SH-SY5Y (cell line): ENCODE results near the gene PLEKHA5.

Experiments used
- GATA2 ChIP-seq: IDR thresholded peaks from 2 replicates; pipeline ENCODE4 v1.6.1; 2011; ENCODE audit warnings: mild to moderate bottlenecking, low read depth, low read length
- GATA3 ChIP-seq: IDR thresholded peaks from 2 replicates; pipeline ENCODE4 v1.6.1; 2011; ENCODE audit warnings: low read depth, mild to moderate bottlenecking, low read length, moderate library complexity

DNA sequence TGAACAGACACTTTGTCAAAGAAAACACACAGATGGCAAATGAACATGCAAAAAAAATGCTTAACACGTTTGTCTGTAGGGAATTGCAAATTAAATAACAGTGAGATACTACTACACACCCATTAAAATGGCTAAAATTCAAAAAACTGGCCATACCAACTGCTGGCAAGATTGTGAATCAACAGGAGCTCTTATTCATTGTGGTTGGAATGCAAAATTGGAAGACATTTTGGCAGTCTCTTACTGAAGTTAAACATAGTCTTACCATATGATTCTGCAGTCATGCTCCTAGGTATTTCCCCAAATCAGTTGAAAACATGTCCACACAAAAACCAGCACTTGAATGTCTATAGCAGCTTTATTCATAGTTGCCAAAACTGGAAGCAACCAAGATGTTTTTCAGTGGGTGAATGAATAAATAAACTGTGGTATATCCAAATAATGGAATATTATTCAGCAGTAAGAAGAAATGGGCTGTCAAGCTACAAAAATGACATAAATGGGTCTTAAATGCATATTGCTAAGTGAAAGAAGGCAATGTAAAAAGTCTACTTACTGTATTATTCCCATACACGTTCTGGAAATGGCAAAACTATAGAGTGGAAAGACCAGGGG lies 91.4 kb downstream of the PLEKHA5 start:
- TF ChIP-seq GATA3 (no peak), GATA2 (no peak)
